ENCODE results near the gene TM9SF4. TPM values are rescaled to one million over a fixed set of nuclear protein-coding genes. Genes with fewer than 3 reads are reported as not detected.

TM9SF4 gene
- polyA plus RNA-seq (ENCODE audit: low read depth in 6 of 6): 10 to 100 TPM; 28.4 to 44.0 (median 31.6) TPM

GRCh38 chr20:32109392-32110172 is at the start of gene TM9SF4:
TM9SF4 (plus strand) TSS chr20:32109714; CDS start chr20:32109741, 27 bp downstream.
- no peaks in the 10 kb centered on the region for H3K36me3 Mint-ChIP-seq
- peaks cover 30 to 34% (median 32%) of the 10 kb centered on the region in 3 donors for H3K4me1 Mint-ChIP-seq
- H3K9me3 Mint-ChIP-seq: peaks cover 0 to 1% (median 0%) of the 10 kb centered on the region in 7 donors
- H3K27ac Mint-ChIP-seq: peak within 1 kb of the TSS; percentile 97 to 100 (median 100)
- H3K4me3 Mint-ChIP-seq: peak within 1 kb of the TSS; percentile 77 to 100 (median 97)
- H3K27me3 Mint-ChIP-seq: no peaks in the 10 kb centered on the region
- peak; percentile 92 for DNase-seq
- ATAC-seq (ENCODE audit: low read depth in 2 of 2): peak; percentile 86

- Mint-ChIP-seq H3K36me3 (peaks cover 0 to 11% of the 10 kb centered on the region in 2 donors), H3K9me3 (peaks cover 0 to 8% (median 0%) of the 10 kb centered on the region in 7 donors), H3K27me3 (no peaks in the 10 kb centered on the region), H3K4me3 (peak overlapping the region in 1 of 8 donors; percentile 45), H3K27ac (peak overlapping the region in 2 of 6 donors; percentile 57 to 65), H3K4me1 (peaks cover 20 to 43% (median 26%) of the 10 kb centered on the region in 3 donors)
- ATAC-seq (ENCODE audit: low read depth in 2 of 2): peak; percentile 60 to 68
- DNase-seq: peak; percentile 15
These were observed 46.7 kb upstream of the TM9SF4 start for GRCh38 chr20:32062776-32063170.

- no peaks in the 10 kb centered on the region for H3K27me3 Mint-ChIP-seq
- peaks cover 0 to 11% of the 10 kb centered on the region in 2 donors for H3K36me3 Mint-ChIP-seq
- no peak overlapping the region for H3K4me3 Mint-ChIP-seq
- no peak for DNase-seq
- no peak overlapping the region for H3K27ac Mint-ChIP-seq
- peaks cover 0 to 8% (median 0%) of the 10 kb centered on the region in 7 donors for H3K9me3 Mint-ChIP-seq
- peaks cover 19 to 39% (median 26%) of the 10 kb centered on the region in 3 donors for H3K4me1 Mint-ChIP-seq
- no peak for ATAC-seq (ENCODE audit: low read depth in 2 of 2)
These were observed 45.8 kb upstream of the TM9SF4 start for GRCh38 chr20:32063695-32064094.

- Mint-ChIP-seq H3K4me3 (peak overlapping the region in 1 of 8 donors; percentile 22), H3K27me3 (no peaks in the 10 kb centered on the region), H3K4me1 (peaks cover 25 to 35% (median 26%) of the 10 kb centered on the region in 3 donors), H3K9me3 (peaks cover 0 to 8% (median 0%) of the 10 kb centered on the region in 7 donors), H3K36me3 (peaks cover 0 to 11% of the 10 kb centered on the region in 2 donors), H3K27ac (peak overlapping the region in 1 of 6 donors; percentile 24)
- DNase-seq: no peak
- ATAC-seq (ENCODE audit: low read depth in 2 of 2): no peak
These were observed 44.8 kb upstream of the TM9SF4 start for GRCh38 chr20:32064667-32065066.

- H3K4me1 Mint-ChIP-seq: peaks cover 29 to 45% (median 35%) of the 10 kb centered on the region in 3 donors
- peaks cover 0 to 11% of the 10 kb centered on the region in 2 donors for H3K36me3 Mint-ChIP-seq
- no peak overlapping the region for H3K4me3 Mint-ChIP-seq
- no peaks in the 10 kb centered on the region for H3K27me3 Mint-ChIP-seq
- no peak for DNase-seq
- H3K27ac Mint-ChIP-seq: peak overlapping the region in 1 of 6 donors; percentile 28
- ATAC-seq (ENCODE audit: low read depth in 2 of 2): no peak
- H3K9me3 Mint-ChIP-seq: peaks cover 0 to 8% (median 0%) of the 10 kb centered on the region in 7 donors
These were observed 42.2 kb upstream of the TM9SF4 start for GRCh38 chr20:32067234-32067821.

- H3K9me3 Mint-ChIP-seq: peaks cover 0 to 8% (median 0%) of the 10 kb centered on the region in 7 donors
- no peak overlapping the region for H3K27ac Mint-ChIP-seq
- H3K4me1 Mint-ChIP-seq: peaks cover 26 to 36% (median 27%) of the 10 kb centered on the region in 3 donors
- ATAC-seq (ENCODE audit: low read depth in 2 of 2) (no peak), DNase-seq (no peak)
- no peak overlapping the region for H3K4me3 Mint-ChIP-seq
- H3K36me3 Mint-ChIP-seq: peaks cover 0 to 11% of the 10 kb centered on the region in 2 donors
- no peaks in the 10 kb centered on the region for H3K27me3 Mint-ChIP-seq
These were observed 41.3 kb upstream of the TM9SF4 start for GRCh38 chr20:32068174-32068573.

- no peak overlapping the region for H3K4me3 Mint-ChIP-seq
- peaks cover 0 to 11% of the 10 kb centered on the region in 2 donors for H3K36me3 Mint-ChIP-seq
- H3K27me3 Mint-ChIP-seq: no peaks in the 10 kb centered on the region
- peak overlapping the region in 1 of 6 donors; percentile 56 for H3K27ac Mint-ChIP-seq
- DNase-seq (no peak), ATAC-seq (ENCODE audit: low read depth in 2 of 2) (no peak)
- peaks cover 26 to 33% (median 27%) of the 10 kb centered on the region in 3 donors for H3K4me1 Mint-ChIP-seq
- peaks cover 0 to 8% (median 0%) of the 10 kb centered on the region in 7 donors for H3K9me3 Mint-ChIP-seq
These were observed 39.8 kb upstream of the TM9SF4 start for GRCh38 chr20:32069711-32070110.

GRCh38 chr20:32070282-32070681 is 39.2 kb upstream of the TM9SF4 start:
- peaks cover 0 to 12% of the 10 kb centered on the region in 2 donors for H3K36me3 Mint-ChIP-seq
- H3K27me3 Mint-ChIP-seq: no peaks in the 10 kb centered on the region
- H3K9me3 Mint-ChIP-seq: peaks cover 0 to 8% (median 0%) of the 10 kb centered on the region in 7 donors
- peak overlapping the region in 1 of 8 donors; percentile 38 for H3K4me3 Mint-ChIP-seq
- peak overlapping the region in 3 of 6 donors; percentile 85 to 93 (median 88) for H3K27ac Mint-ChIP-seq
- peaks cover 26 to 33% (median 27%) of the 10 kb centered on the region in 3 donors for H3K4me1 Mint-ChIP-seq
- DNase-seq: no peak
- ATAC-seq (ENCODE audit: low read depth in 2 of 2): no peak

GRCh38 chr20:32070690-32071213 is 38.8 kb upstream of the TM9SF4 start:
- Mint-ChIP-seq H3K27ac (peak overlapping the region in 2 of 6 donors; percentile 85 to 93), H3K9me3 (peaks cover 0 to 8% (median 0%) of the 10 kb centered on the region in 7 donors), H3K27me3 (no peaks in the 10 kb centered on the region), H3K36me3 (peaks cover 0 to 17% of the 10 kb centered on the region in 2 donors), H3K4me1 (peaks cover 26 to 33% (median 27%) of the 10 kb centered on the region in 3 donors), H3K4me3 (peak overlapping the region in 1 of 8 donors; percentile 49)
- no peak for DNase-seq
- no peak for ATAC-seq (ENCODE audit: low read depth in 2 of 2)

GRCh38 chr20:32071395-32072167 is 37.9 kb upstream of the TM9SF4 start:
- Mint-ChIP-seq H3K4me1 (peaks cover 26 to 33% (median 27%) of the 10 kb centered on the region in 3 donors), H3K4me3 (no peak overlapping the region), H3K36me3 (peaks cover 0 to 24% of the 10 kb centered on the region in 2 donors), H3K27ac (peak overlapping the region in 2 of 6 donors; percentile 21 to 54), H3K27me3 (no peaks in the 10 kb centered on the region), H3K9me3 (peaks cover 0 to 8% (median 0%) of the 10 kb centered on the region in 7 donors)
- DNase-seq: no peak
- ATAC-seq (ENCODE audit: low read depth in 2 of 2): no peak

GRCh38 chr20:32072168-32072750 is 37.3 kb upstream of the TM9SF4 start:
- peak overlapping the region in 1 of 6 donors; percentile 54 for H3K27ac Mint-ChIP-seq
- H3K9me3 Mint-ChIP-seq: peaks cover 0 to 2% (median 0%) of the 10 kb centered on the region in 7 donors
- H3K4me3 Mint-ChIP-seq: no peak overlapping the region
- no peaks in the 10 kb centered on the region for H3K27me3 Mint-ChIP-seq
- DNase-seq: no peak
- peaks cover 0 to 21% of the 10 kb centered on the region in 2 donors for H3K36me3 Mint-ChIP-seq
- no peak for ATAC-seq (ENCODE audit: low read depth in 2 of 2)
- peaks cover 21 to 30% (median 24%) of the 10 kb centered on the region in 3 donors for H3K4me1 Mint-ChIP-seq

GRCh38 chr20:32075534-32075933 is 34.0 kb upstream of the TM9SF4 start:
- DNase-seq: no peak
- no peaks in the 10 kb centered on the region for H3K27me3 Mint-ChIP-seq
- ATAC-seq (ENCODE audit: low read depth in 2 of 2): no peak
- no peak overlapping the region for H3K4me3 Mint-ChIP-seq
- peaks cover 7 to 15% (median 8%) of the 10 kb centered on the region in 3 donors for H3K4me1 Mint-ChIP-seq
- no peaks in the 10 kb centered on the region for H3K9me3 Mint-ChIP-seq
- peaks cover 0 to 21% of the 10 kb centered on the region in 2 donors for H3K36me3 Mint-ChIP-seq
- no peak overlapping the region for H3K27ac Mint-ChIP-seq
